Measurements from ENCODE around the gene KLHL22.
A peak's percentile ranks its signal among the peaks of the same experiment; 100 is the strongest.

The KLHL22 gene

DNA sequence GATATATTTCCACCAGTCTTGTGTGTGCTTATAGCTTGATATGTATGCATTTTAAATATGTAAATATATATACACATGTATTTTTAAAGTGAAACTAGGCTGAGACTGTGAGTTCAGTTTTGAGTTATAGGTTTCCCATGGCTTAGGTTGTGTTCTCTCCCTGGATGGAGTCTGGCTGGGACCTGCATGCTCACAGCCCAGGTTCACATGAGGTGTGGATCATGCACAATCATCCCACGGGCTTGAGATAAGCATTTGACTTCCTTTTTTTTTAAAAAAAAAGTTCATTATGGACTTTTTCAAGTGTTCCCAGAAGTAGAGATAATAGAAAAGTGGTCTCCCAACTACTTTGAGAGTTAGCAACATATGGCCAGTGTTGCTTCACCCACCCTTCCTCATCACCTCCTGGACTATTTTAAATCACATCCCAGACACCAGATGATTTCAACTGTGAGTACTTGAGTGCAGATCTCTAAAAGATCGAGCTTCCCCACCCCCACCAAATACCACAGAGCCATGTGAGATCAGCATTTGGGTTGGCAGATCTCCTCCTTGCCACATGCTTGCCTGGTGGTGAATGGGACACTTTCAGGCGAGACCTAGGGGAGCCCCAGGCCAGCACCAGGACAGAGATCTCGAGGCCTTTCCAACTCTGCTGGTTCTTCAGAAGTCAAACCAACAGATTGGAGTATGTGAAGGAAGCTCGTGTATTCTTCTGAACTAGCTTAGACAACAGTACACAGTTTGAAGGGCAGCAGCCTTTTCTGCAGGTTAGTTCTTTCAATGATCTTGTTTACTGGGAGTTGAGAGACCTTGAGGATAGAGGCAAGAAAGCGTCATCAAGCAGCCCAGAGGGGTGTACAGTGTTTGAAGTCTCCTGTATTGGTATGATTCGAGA, 27.7 kb upstream of the KLHL22 start:
- DNase-seq (ENCODE audit: low read depth in 2 of 2): peak; percentile 48 to 57
- no peak overlapping the region for H3K4me3 ChIP-seq (replicated peaks in 1 of 2; ENCODE audit: low read depth in 2 of 2, low read length in 2 of 2)
- TF ChIP-seq, protein P1, sequence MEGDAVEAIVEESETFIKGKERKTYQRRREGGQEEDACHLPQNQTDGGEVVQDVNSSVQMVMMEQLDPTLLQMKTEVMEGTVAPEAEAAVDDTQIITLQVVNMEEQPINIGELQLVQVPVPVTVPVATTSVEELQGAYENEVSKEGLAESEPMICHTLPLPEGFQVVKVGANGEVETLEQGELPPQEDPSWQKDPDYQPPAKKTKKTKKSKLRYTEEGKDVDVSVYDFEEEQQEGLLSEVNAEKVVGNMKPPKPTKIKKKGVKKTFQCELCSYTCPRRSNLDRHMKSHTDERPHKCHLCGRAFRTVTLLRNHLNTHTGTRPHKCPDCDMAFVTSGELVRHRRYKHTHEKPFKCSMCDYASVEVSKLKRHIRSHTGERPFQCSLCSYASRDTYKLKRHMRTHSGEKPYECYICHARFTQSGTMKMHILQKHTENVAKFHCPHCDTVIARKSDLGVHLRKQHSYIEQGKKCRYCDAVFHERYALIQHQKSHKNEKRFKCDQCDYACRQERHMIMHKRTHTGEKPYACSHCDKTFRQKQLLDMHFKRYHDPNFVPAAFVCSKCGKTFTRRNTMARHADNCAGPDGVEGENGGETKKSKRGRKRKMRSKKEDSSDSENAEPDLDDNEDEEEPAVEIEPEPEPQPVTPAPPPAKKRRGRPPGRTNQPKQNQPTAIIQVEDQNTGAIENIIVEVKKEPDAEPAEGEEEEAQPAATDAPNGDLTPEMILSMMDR (IDR thresholded peaks at IDR 0.05; ENCODE audit: low read depth, low read length): no peak

DNA sequence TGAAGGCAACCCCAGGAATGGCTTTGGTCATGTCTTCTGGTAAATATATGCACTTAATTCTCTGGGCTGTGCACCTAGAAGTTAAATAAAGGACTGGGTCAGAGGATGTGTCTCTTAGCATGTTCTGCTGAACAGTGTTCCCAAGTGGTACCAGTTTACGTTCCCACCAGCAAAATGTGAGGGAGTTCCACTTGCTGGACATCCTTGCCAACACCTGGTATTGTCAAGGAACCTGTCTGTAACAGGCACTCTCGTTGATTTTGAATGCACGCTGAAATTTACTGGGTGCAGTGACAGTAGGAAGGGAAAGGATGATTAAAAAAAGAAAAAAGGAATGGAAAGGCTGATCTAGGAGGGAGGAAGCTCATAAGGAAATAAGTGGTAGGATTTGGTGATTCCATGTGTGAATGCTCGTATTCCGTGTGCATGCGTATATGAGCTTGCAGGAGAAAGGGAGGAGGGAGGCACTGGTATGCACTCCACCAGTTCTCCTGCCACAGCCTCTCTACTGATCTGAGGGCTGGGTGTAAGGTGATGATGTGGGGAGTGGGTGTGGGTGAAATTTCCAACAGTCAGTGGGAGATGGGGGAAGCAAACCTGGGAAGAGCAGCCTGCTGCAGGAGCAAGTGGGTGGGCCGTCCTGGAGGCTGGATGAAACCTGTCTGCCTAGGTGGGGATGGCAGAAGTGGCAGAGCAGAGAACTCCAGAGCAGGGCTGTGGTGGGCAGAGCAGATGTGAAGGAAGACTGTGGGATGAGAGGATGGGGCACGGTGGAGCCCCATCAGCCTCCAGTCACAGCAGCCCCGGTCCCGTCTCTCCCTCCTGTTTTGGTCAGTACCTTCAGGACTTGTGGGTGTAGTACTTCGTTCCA, 26.8 kb upstream of the KLHL22 start:
- TF ChIP-seq, protein P1 (IDR thresholded peaks at IDR 0.05; ENCODE audit: low read depth, low read length): no peak
- no peak for DNase-seq (ENCODE audit: low read depth in 2 of 2)
- H3K4me3 ChIP-seq (replicated peaks in 1 of 2; ENCODE audit: low read depth in 2 of 2, low read length in 2 of 2): no peak overlapping the region

DNA sequence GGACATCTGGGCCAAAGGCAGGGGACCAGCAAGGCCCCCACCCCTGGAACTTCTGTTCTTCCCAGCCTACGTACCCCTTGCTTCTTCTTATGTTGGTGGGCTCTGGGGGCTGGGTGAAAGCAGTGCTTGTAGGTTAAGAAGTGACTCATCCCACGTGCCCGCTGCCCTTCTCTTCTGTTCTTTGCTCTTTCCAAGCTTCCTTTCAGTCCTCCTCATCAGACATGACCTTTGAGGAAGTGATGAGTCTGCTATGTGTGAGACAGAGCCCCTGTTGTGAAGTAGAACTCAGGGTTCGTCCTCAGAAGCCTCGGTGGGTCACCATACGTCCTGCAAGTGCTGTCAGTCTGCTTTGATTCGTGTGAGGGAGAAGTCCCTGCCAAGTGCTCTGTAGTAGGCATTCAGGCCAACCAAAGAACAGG, 24.5 kb upstream of the KLHL22 start:
- DNase-seq (ENCODE audit: low read depth in 2 of 2): peak in 1 of 2 donors; percentile 71
- no peak overlapping the region for H3K4me3 ChIP-seq (replicated peaks in 1 of 2; ENCODE audit: low read depth in 2 of 2, low read length in 2 of 2)
- TF ChIP-seq, protein P1 (IDR thresholded peaks at IDR 0.05; ENCODE audit: low read depth, low read length): no peak

DNA sequence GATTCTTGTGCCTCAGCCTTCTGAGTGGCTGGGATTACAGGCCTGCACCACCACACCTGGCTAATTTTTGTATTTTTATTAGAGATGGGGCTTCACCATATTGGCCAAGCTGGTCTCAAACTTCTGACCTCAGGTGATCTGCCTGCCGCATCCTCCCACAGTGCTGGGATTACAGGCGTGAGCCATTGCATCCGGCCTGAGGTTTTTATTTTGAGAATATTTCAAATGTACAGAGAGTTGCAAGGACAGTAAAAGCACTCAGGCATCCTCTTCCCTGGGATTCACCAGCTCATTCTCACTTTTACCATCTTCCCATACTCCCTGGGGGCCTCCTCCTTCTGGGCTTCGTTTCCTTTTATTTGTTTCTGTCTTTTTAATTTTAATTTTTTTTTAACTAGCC, 24.0 kb upstream of the KLHL22 start:
- H3K4me3 ChIP-seq (replicated peaks in 1 of 2; ENCODE audit: low read depth in 2 of 2, low read length in 2 of 2): no peak overlapping the region
- TF ChIP-seq, protein P1 (IDR thresholded peaks at IDR 0.05; ENCODE audit: low read depth, low read length): no peak
- DNase-seq (ENCODE audit: low read depth in 2 of 2): no peak

DNA sequence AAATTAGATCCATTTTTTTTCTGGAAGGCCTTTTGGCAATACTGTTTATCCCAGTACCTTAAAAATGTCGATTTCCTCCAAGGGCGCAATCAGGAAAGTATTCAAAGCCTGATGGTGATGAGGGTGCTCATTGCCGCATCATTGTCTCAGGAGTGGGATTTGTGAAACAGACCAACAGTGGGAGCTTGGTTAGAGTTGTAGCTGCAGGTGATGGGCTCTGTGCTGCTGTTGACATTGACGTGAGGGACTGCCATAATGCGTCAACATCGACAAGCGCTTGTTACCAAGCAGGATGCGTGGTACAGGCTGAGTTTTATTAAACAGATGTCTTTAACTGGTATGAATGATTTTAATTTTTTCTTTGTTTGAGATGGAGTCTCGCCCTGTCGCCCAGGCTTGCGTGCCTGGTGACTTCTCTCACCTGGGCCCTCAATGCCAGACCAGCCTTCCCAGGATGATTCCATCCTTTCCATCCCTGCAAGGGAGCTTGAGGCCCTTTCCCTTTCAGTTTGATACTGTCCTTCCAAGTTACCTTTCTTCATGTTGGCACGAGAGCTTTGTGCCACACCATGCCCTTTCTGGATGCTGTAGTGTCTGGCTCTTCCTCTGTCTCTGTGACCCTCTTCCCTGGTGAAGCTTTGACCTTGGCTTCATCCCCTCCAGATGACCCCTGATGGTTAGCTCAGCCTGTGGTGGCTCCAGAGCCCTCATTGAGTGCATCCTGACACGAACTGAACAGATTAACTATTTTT, 22.4 kb upstream of the KLHL22 start:
- no peak for DNase-seq (ENCODE audit: low read depth in 2 of 2)
- no peak overlapping the region for H3K4me3 ChIP-seq (replicated peaks in 1 of 2; ENCODE audit: low read depth in 2 of 2, low read length in 2 of 2)
- TF ChIP-seq, protein P1 (IDR thresholded peaks at IDR 0.05; ENCODE audit: low read depth, low read length): no peak

DNA sequence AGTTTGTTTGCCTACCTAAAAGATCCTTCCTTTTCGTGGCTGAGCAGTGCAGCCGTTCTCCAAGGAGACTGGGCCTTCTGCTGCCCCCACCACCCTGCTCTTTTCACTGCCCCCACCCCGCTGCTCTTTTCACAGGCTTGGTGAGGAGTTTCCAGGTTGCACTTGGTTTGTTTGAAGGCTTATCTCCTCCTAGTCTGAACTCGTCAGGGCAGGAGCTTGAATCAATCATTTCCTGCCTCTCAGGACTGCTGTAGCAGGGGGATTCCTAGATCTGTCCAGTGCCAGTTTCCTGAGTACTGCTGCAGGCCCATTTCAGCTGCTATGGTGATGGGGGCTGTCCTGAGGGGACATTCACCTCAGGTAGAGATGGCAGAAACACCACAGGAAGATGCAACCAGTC, 21.8 kb upstream of the KLHL22 start:
- DNase-seq (ENCODE audit: low read depth in 2 of 2): no peak
- TF ChIP-seq, protein P1 (IDR thresholded peaks at IDR 0.05; ENCODE audit: low read depth, low read length): no peak
- no peak overlapping the region for H3K4me3 ChIP-seq (replicated peaks in 1 of 2; ENCODE audit: low read depth in 2 of 2, low read length in 2 of 2)
